C1 segment of cervical spinal cord (tissue), 14 donors: ENCODE measurements around the gene EDN3.

Source experiments
- DNase-seq, 14 donors: peaks; one replicate each; lab custom pipeline; 2025; lab: John Stamatoyannopoulos, UW

EDN3 gene, protein sequence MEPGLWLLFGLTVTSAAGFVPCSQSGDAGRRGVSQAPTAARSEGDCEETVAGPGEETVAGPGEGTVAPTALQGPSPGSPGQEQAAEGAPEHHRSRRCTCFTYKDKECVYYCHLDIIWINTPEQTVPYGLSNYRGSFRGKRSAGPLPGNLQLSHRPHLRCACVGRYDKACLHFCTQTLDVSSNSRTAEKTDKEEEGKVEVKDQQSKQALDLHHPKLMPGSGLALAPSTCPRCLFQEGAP

DNA sequence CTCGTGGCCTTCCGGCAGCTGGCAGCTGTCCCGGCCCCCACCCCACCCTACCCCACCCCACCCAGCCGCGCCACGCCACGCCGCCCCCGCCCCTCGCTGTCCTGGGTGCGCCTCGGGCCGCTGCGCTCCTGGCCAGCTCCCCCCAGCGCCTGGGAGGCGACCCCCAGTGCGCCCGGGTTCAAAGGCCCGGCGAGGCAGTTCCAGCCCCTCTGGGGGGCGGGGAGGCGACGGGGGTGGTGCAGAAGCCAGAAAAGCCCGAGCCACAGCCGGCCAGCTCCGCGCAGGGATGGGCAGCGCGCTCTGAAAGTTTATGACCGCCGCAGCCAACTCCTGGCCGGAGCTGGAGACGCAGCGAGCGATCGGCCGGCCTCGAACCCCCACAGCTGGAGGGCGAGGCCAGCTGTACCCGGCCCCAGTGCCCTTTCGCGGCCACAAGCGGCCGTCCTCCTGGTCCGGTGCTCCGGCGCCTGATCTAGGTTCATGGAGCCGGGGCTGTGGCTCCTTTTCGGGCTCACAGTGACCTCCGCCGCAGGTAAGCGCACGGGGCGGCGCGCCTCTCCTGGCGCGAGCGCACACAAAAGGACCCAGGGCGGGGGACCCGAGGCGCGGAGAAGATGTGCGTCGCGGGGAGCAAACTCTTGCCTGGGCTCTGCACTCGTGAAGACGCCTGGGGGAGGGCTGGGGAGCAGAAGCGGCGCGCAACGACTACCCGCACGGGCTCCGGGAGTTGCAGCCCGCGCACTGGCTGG lies at the start of gene EDN3:
EDN3 (plus strand) TSS at position 279 of the 749 bp plus-strand sequence; CDS start at position 481, 202 bp downstream.
- DNase-seq, result no peak

DNA sequence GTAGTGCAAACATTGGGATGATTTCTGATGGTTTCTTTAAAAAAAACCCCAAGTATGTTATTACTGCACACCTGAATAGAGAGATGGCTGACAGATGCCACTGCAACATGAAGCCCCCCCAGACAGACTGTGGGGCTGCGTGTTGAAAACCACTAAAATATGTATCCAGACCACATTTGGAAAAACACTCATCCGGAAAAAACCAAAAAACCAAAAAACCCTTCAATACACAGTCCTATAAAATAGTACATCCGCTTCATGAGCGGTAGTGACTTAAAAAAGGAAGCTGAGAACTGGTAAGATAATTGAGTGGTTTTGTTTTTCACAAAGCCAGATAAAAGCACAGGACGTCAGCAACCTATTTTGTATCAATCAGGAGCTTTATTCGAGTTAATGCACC lies 47.1 kb upstream of the EDN3 start:
- DNase-seq, result no peak

- no peak for DNase-seq
These were observed 46.6 kb upstream of the EDN3 start for GRCh38 chr20:59253779-59254319.

- no peak for DNase-seq
These were observed 45.2 kb upstream of the EDN3 start for GRCh38 chr20:59255256-59255655.

- no peak for DNase-seq
These were observed 42.2 kb upstream of the EDN3 start for GRCh38 chr20:59258221-59258621.

DNA sequence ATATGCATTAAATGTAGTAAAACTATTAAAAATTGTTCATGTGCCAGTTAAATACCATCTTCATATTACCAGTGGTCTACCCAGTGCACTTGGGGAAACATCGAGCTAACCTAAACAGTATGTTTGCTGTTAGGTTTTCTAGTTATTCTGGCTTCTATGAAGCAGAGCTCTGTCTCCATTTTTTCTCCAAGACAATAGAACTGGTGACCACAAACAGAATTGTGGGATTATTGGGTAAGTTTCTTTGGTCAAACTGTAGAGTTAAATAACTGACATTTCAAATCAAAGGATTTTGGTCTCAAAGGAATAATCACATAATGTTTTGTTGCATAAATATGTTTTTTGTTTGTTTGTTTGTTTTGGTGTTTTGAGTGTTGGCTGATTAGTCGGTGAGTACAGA lies 40.5 kb upstream of the EDN3 start:
- no peak for DNase-seq

GRCh38 chr20:59265298-59265697 lies 35.1 kb upstream of the EDN3 start:
- DNase-seq, result no peak

GRCh38 chr20:59268870-59269269 lies 31.5 kb upstream of the EDN3 start:
- DNase-seq, result no peak

GRCh38 chr20:59269411-59270025 lies 30.9 kb upstream of the EDN3 start:
- DNase-seq, result no peak

- DNase-seq, result no peak
These were observed 30.0 kb upstream of the EDN3 start for GRCh38 chr20:59270380-59270779.

- DNase-seq, result no peak
These were observed 26.6 kb upstream of the EDN3 start for GRCh38 chr20:59273739-59274357.

DNA sequence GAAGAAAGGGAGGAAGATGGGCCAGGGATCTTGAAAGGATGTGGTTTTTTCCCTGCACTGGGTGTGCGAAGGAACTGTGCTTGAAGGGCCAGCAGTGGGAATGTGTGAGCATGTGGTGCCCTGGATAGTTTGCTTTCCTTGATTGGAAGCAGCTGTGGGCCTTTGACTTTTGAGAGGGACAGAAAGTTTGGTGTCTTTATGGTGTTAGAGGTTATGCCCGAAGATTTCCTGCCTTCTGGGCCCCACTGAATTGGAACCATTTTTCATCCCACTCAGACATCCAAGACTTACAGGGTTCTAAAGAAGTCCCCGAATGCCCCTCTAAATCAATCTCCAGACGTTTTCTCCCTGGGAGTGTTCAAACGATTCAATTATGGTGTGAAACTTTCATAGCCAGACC lies 23.5 kb upstream of the EDN3 start:
- no peak for DNase-seq

GRCh38 chr20:59284470-59284869 lies 15.9 kb upstream of the EDN3 start:
- DNase-seq, result no peak

DNA sequence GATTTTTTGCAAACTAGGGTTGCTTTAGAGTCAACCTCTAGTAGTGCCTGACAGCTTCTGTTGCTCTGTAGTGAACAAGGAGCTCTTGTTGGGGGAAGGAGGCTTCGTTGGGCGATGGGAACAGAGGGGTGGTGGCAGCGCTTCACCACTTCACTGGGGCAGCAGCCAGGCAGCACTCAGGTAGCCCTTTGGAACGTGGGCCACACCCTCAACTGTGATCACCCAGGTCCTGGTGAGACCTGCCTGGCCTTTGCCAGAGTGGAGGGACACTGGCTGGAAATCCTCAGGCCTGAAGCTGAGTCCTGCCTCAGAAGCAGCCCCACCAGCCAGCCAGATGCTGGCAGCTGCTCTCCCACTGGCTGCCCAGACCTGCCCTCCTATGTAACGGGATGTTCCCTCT lies 10.4 kb upstream of the EDN3 start:
- DNase-seq, result no peak

GRCh38 chr20:59291740-59292383 lies 8.5 kb upstream of the EDN3 start:
- DNase-seq, result no peak

GRCh38 chr20:59295531-59295930 lies 4.9 kb upstream of the EDN3 start:
- no peak for DNase-seq

GRCh38 chr20:59297686-59298085 lies 2.7 kb upstream of the EDN3 start:
- DNase-seq, result no peak

GRCh38 chr20:59299945-59300332 lies 472 bp upstream of the EDN3 start:
- no peak for DNase-seq

DNA sequence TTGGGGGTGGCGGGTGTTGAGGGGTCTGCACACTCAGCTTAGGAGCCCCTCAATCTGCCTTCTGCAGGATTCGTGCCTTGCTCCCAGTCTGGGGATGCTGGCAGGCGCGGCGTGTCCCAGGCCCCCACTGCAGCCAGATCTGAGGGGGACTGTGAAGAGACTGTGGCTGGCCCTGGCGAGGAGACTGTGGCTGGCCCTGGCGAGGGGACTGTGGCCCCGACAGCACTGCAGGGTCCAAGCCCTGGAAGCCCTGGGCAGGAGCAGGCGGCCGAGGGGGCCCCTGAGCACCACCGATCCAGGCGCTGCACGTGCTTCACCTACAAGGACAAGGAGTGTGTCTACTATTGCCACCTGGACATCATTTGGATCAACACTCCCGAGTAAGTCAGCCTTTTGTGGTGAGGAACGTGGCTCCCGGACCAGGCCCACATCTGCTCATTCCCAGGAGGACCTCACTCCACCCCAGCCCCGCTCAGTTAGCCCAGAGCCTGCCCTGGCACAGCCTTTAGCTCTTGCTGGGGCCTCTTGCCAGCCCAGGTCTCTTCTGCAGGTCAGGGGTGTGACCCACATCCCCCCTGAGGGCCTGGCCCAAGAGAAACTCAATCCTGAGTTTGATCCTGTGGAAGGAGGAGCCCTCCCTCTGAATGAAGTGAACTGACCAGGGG lies 1.1 kb downstream of the EDN3 start:
- no peak for DNase-seq

- DNase-seq, result no peak
These were observed 5.7 kb downstream of the EDN3 start for GRCh38 chr20:59305908-59306655.
